KMS-11 (cell line): ENCODE data around the gene NOCT.
"Not testable (repeated sequence)": the region's sequence is repeated elsewhere in the genome, so short reads cannot be mapped to it uniquely, and the experiment has no call there.

Experiments used
- H2AFZ ChIP-seq: fragments of 200-600 bp; sonication (generic); 2 replicates; pipeline ENCODE4 v1.6.1; 2016; ENCODE audit warnings: antibody characterized with exemption, mixed run types, low read depth
- H3K27ac ChIP-seq: fragments of 200-600 bp; sonication (generic); 2 replicates; pipeline ENCODE4 v1.6.1; 2016; ENCODE audit warnings: mild to moderate bottlenecking, mixed run types
- H3K27me3 ChIP-seq: fragments of 200-600 bp; sonication (generic); 2 replicates; pipeline ENCODE4 v1.6.1; 2017; ENCODE audit warnings: mild to moderate bottlenecking, low read depth, mixed run types, moderate library complexity; ENCODE audit not compliant: insufficient read depth
- H3K36me3 ChIP-seq: fragments of 200-600 bp; sonication (generic); 2 replicates; pipeline ENCODE4 v1.6.1; 2017; ENCODE audit warnings: mild to moderate bottlenecking, mixed run types; ENCODE audit not compliant: insufficient read depth
- H3K4me1 ChIP-seq: fragments of 200-600 bp; sonication (generic); 2 replicates; pipeline ENCODE4 v1.6.1; 2016; ENCODE audit warnings: mild to moderate bottlenecking, low read depth, mixed run types; ENCODE audit not compliant: poor library complexity, severe bottlenecking
- H3K4me2 ChIP-seq: fragments of 200-600 bp; sonication (generic); 2 replicates; pipeline ENCODE4 v1.7.0; 2016; ENCODE audit warnings: mild to moderate bottlenecking, mixed run types
- H3K4me3 ChIP-seq: fragments of 200-600 bp; sonication (generic); IDR thresholded peaks from 2 replicates; pipeline ENCODE4 v1.6.1; 2017; ENCODE audit warnings: low read depth, low read length, mixed read lengths; ENCODE audit not compliant: insufficient read depth
- H3K79me2 ChIP-seq: fragments of 200-600 bp; sonication (generic); 2 replicates; pipeline ENCODE4 v1.6.1; 2016; ENCODE audit warnings: low read depth, mixed run types; ENCODE audit not compliant: insufficient read depth
- H3K9ac ChIP-seq: fragments of 200-600 bp; sonication (generic); 2 replicates; pipeline ENCODE4 v1.6.1; 2016; ENCODE audit warnings: mild to moderate bottlenecking, mixed run types
- H4K20me1 ChIP-seq: fragments of 200-600 bp; sonication (generic); 2 replicates; pipeline ENCODE4 v1.6.1; 2016; ENCODE audit warnings: mild to moderate bottlenecking, mixed run types; ENCODE audit not compliant: insufficient read depth
- CTCF ChIP-seq: fragments of 200-600 bp; sonication (generic); conservative IDR thresholded peaks from 2 replicates; pipeline ENCODE4 v1.6.1; 2017; ENCODE audit warnings: low read depth, mild to moderate bottlenecking, antibody characterized with exemption, low read length, moderate library complexity, mixed read lengths

The NOCT gene

GRCh38 chr4:138984647-138985046 lies 30.9 kb upstream of the NOCT start:
- no peaks in the 10 kb centered on the region for H3K27me3 ChIP-seq
- no peak overlapping the region for H2AFZ ChIP-seq
- H3K4me1 ChIP-seq = no peaks in the 10 kb centered on the region
- H3K27ac ChIP-seq = no peak overlapping the region
- H3K9ac ChIP-seq = no peak overlapping the region
- H3K36me3 ChIP-seq = no peaks in the 10 kb centered on the region
- no peaks in the 10 kb centered on the region for H4K20me1 ChIP-seq
- no peak overlapping the region for H3K4me3 ChIP-seq
- no peaks in the 10 kb centered on the region for H3K79me2 ChIP-seq
- TF ChIP-seq CTCF = no peak
- H3K4me2 ChIP-seq = no peak overlapping the region

GRCh38 chr4:138992676-138993075 lies 22.9 kb upstream of the NOCT start:
- Histone ChIP-seq H3K27me3 (no peaks in the 10 kb centered on the region), H3K36me3 (no peaks in the 10 kb centered on the region), H3K9ac (no peak overlapping the region), H4K20me1 (no peaks in the 10 kb centered on the region), H3K27ac (no peak overlapping the region), H3K4me2 (no peak overlapping the region), H3K79me2 (no peaks in the 10 kb centered on the region), H2AFZ (no peak overlapping the region), H3K4me3 (no peak overlapping the region), H3K4me1 (no peaks in the 10 kb centered on the region)
- no peak for TF ChIP-seq CTCF

GRCh38 chr4:138996090-138996489 lies 19.5 kb upstream of the NOCT start:
- H2AFZ ChIP-seq = no peak overlapping the region
- H3K27me3 ChIP-seq = no peaks in the 10 kb centered on the region

GRCh38 chr4:138999666-139000065 lies 15.9 kb upstream of the NOCT start:
- no peak overlapping the region for H3K27ac ChIP-seq
- H3K4me1 ChIP-seq = no peaks in the 10 kb centered on the region
- H3K9ac ChIP-seq = no peak overlapping the region
- H3K4me3 ChIP-seq = no peak overlapping the region
- H3K27me3 ChIP-seq = no peaks in the 10 kb centered on the region
- no peak overlapping the region for H3K4me2 ChIP-seq
- H4K20me1 ChIP-seq = no peaks in the 10 kb centered on the region
- H2AFZ ChIP-seq = no peak overlapping the region
- H3K79me2 ChIP-seq = no peaks in the 10 kb centered on the region
- TF ChIP-seq CTCF = no peak
- H3K36me3 ChIP-seq = no peaks in the 10 kb centered on the region

More at GRCh38 chr4:138996090-138996489, 19.5 kb upstream of the NOCT start:
- no peaks in the 10 kb centered on the region for H4K20me1 ChIP-seq
- H3K36me3 ChIP-seq = no peaks in the 10 kb centered on the region
- H3K79me2 ChIP-seq = no peaks in the 10 kb centered on the region
- no peak overlapping the region for H3K27ac ChIP-seq
- no peak overlapping the region for H3K4me3 ChIP-seq
- H3K4me1 ChIP-seq = no peaks in the 10 kb centered on the region
- no peak for TF ChIP-seq CTCF
- no peak overlapping the region for H3K4me2 ChIP-seq
- H3K9ac ChIP-seq = no peak overlapping the region

GRCh38 chr4:139000134-139000533 lies 15.4 kb upstream of the NOCT start:
- not testable (repeated sequence) for H4K20me1 ChIP-seq, H3K4me1 ChIP-seq, H3K27me3 ChIP-seq, H2AFZ ChIP-seq, H3K4me2 ChIP-seq, H3K9ac ChIP-seq, H3K27ac ChIP-seq, H3K79me2 ChIP-seq, H3K36me3 ChIP-seq, H3K4me3 ChIP-seq

GRCh38 chr4:139001430-139001829 lies 14.2 kb upstream of the NOCT start:
- not testable (repeated sequence) for H3K27me3 ChIP-seq, H3K4me2 ChIP-seq, H3K9ac ChIP-seq, H3K4me3 ChIP-seq, H4K20me1 ChIP-seq, H2AFZ ChIP-seq, H3K4me1 ChIP-seq, H3K27ac ChIP-seq, H3K79me2 ChIP-seq, H3K36me3 ChIP-seq

GRCh38 chr4:139003668-139004067 lies 11.9 kb upstream of the NOCT start:
- not testable (repeated sequence) for H3K79me2 ChIP-seq, H3K4me3 ChIP-seq, H3K27ac ChIP-seq, H3K4me1 ChIP-seq, H2AFZ ChIP-seq, H3K36me3 ChIP-seq, H4K20me1 ChIP-seq, H3K9ac ChIP-seq, H3K27me3 ChIP-seq, H3K4me2 ChIP-seq
